Measurements from ENCODE around the gene TXNDC11. TPM values are rescaled to one million over a fixed set of nuclear protein-coding genes. Genes with fewer than 3 reads are reported as not detected.

The TXNDC11 gene
- total and polyA plus RNA-seq, 2 donors (not counting 3 experiments of a cell fraction or from before 2014, with no cell fraction given): 42.5 to 66.0 TPM

- ChIA-PET POLR2A (no interaction called here), CTCF (interaction anchor here (0.7 to 0.8 kb wide), 2 partner anchors 322 to 346 kb away, joined by 3 to 6 read pairs; no protein-coding TSS in a partner anchor)
- DNase-seq (ENCODE audit: low read depth, low spot score) (no peak), FAIRE-seq (no peak)
- Histone ChIP-seq H3K4me2 (ENCODE audit: insufficient read depth, low read length) (no peak overlapping the region), H3K9me3 (replicated peaks; ENCODE audit: control insufficient read depth, insufficient read depth, low read length) (no peaks in the 10 kb centered on the region), H3K27me3 (ENCODE audit: control insufficient read depth in 2 of 2, insufficient read depth in 2 of 2, low read length in 2 of 2) (no peaks in the 10 kb centered on the region), H3K9ac (replicated peaks; ENCODE audit: extremely low read depth, insufficient read depth, low read length) (no peak overlapping the region), H3K9me1 (replicated peaks; ENCODE audit: control insufficient read depth, extremely low read depth, insufficient read depth, low read length) (no peaks in the 10 kb centered on the region), H3K36me3 (ENCODE audit: control insufficient read depth in 2 of 2, extremely low read depth in 1 of 2, insufficient read depth in 2 of 2, low read length in 2 of 2) (peaks cover 8 to 15% of the 10 kb centered on the region in 2 experiments), H3K4me1 (ENCODE audit: control insufficient read depth, extremely low read depth, insufficient read depth, low read length) (no peaks in the 10 kb centered on the region), H3K27ac (ENCODE audit: insufficient read depth, low read depth, low read length) (no peak overlapping the region), H4K20me1 (replicated peaks; ENCODE audit: control insufficient read depth, extremely low read depth, insufficient read depth, low read length) (no peaks in the 10 kb centered on the region), H3K79me2 (ENCODE audit: control insufficient read depth, insufficient read depth, low read length) (peaks cover 2% of the 10 kb centered on the region), H3K4me3 (replicated peaks in 1 of 3; ENCODE audit: insufficient read depth in 1 of 3, low read depth in 1 of 3, low read length in 3 of 3) (no peak overlapping the region), H2AFZ (ENCODE audit: low read depth, low read length) (no peak overlapping the region)
- intact Hi-C loops (cut with micrococcal nuclease) (no loop called here), dilution Hi-C loops (cut with MboI; ENCODE audit: extremely low pct_ligation_motif_present, low sequenced_read_pairs) (no loop called here)
- TF ChIP-seq, protein P1, sequence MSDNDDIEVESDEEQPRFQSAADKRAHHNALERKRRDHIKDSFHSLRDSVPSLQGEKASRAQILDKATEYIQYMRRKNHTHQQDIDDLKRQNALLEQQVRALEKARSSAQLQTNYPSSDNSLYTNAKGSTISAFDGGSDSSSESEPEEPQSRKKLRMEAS (IDR thresholded peaks at IDR 0.05; ENCODE audit: insufficient read depth, insufficient read length): no peak
- TF ChIP-seq FOS (IDR thresholded peaks at IDR 0.05; ENCODE audit: borderline replicate concordance, insufficient read depth, low read length): no peak
- no peak for TF ChIP-seq EZH2 (IDR thresholded peaks at IDR 0.05; ENCODE audit: borderline replicate concordance, low read depth, low read length, severe bottlenecking)
- TF ChIP-seq JUN (IDR thresholded peaks at IDR 0.05; ENCODE audit: borderline replicate concordance, insufficient read depth, insufficient read length, low read depth): no peak
- no peak for TF ChIP-seq POLR2A (IDR thresholded peaks at IDR 0.05; ENCODE audit: low read depth, low read length)
- no peak for TF ChIP-seq GATA2 (IDR thresholded peaks at IDR 0.05; ENCODE audit: insufficient read depth, insufficient read length, low read depth, low read length)
- TF ChIP-seq MYC (IDR thresholded peaks at IDR 0.05; ENCODE audit: low read depth, low read length): no peak
- TF ChIP-seq, protein P2, sequence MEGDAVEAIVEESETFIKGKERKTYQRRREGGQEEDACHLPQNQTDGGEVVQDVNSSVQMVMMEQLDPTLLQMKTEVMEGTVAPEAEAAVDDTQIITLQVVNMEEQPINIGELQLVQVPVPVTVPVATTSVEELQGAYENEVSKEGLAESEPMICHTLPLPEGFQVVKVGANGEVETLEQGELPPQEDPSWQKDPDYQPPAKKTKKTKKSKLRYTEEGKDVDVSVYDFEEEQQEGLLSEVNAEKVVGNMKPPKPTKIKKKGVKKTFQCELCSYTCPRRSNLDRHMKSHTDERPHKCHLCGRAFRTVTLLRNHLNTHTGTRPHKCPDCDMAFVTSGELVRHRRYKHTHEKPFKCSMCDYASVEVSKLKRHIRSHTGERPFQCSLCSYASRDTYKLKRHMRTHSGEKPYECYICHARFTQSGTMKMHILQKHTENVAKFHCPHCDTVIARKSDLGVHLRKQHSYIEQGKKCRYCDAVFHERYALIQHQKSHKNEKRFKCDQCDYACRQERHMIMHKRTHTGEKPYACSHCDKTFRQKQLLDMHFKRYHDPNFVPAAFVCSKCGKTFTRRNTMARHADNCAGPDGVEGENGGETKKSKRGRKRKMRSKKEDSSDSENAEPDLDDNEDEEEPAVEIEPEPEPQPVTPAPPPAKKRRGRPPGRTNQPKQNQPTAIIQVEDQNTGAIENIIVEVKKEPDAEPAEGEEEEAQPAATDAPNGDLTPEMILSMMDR (IDR thresholded peaks at IDR 0.05; ENCODE audit: extremely low read depth in 1 of 2, insufficient read depth in 1 of 2, low read depth in 1 of 2, low read length in 2 of 2): no peak
- TF ChIP-seq POLR2AphosphoS5 (IDR thresholded peaks at IDR 0.05; ENCODE audit: insufficient read depth, low read depth, low read length): no peak
- BruUV-seq (replicated peaks): no TSS peak
These were observed 24.8 kb downstream of the TXNDC11 start for GRCh38 chr16:11717811-11718210.

All from endothelial cell of umbilical vein (primary cell).